Transverse colon (tissue), 4 donors: ENCODE measurements around the gene STPG3. TPM values are rescaled to one million over a fixed set of nuclear protein-coding genes. Genes with fewer than 3 reads are reported as not detected.
A peak's percentile ranks its signal among the peaks of the same experiment; 100 is the strongest.

Experiments used
- DNase-seq: peaks from one replicate; pipeline ENCODE4 v3.0.0-alpha.2; 2019
- H3K27ac ChIP-seq, 4 donors: fragments of 200-600 bp; sonication (generic); 2 replicates each; pipeline ENCODE4 v1.5.1; 2016 to 2018; ENCODE audit warnings: inconsistent platforms in 4 of 4
- H3K27me3 ChIP-seq: fragments of 200-600 bp; sonication (generic); 2 replicates; pipeline ENCODE4 v1.5.1; 2017; ENCODE audit warnings: inconsistent platforms
- H3K36me3 ChIP-seq, 4 donors: fragments of 200-600 bp; sonication (generic); 2 replicates each; pipeline ENCODE4 v1.5.1; 2017 to 2019; ENCODE audit warnings: inconsistent platforms in 4 of 4
- H3K4me1 ChIP-seq, 4 donors: fragments of 200-600 bp; sonication (generic); 2 replicates each; pipeline ENCODE4 v1.5.1; 2017 to 2020; ENCODE audit warnings: inconsistent platforms in 4 of 4
- H3K4me3 ChIP-seq, 4 donors: fragments of 200-600 bp; sonication (generic); 1 replicate in 1 of 4; 2 replicates in 3 of 4; pipeline versions ENCODE4 v1.5.1 to v1.6.1; 2017 to 2019; ENCODE audit warnings: inconsistent platforms in 4 of 4
- H3K9me3 ChIP-seq, 2 donors: fragments of 200-600 bp; sonication (generic); 2 replicates each; pipeline ENCODE4 v1.5.1; 2017 to 2019; ENCODE audit warnings: inconsistent platforms in 2 of 2
- POLR2AphosphoS5 ChIP-seq, 3 donors: sonication (generic); formaldehyde crosslinking; IDR thresholded peaks; one replicate each; pipeline ENCODE4 v1.6.1; 2016; ENCODE audit warnings: antibody characterized with exemption in 3 of 3
- WGBS, 2 donors: methylation state at CpG; one replicate each; pipeline ENCODE4 v1.1.5; 2018; ENCODE audit warnings: low coverage in 1 of 2; 5-methylcytosine and 5-hydroxymethylcytosine counted together
- in situ Hi-C, 4 donors: fragments of 200-750 bp; cut with MboI; loops; one replicate each; pipeline versions ENCODE4 v1.15.0 to v1.15.1; 2017; ENCODE audit warnings: low sequenced_read_pairs in 3 of 4, low pct_ligation_motif_present in 1 of 4, low pct_unique_long_range_greater_than_20kb in 1 of 4
- intact Hi-C: fragments of 100-400 bp; cut with DNase I; formaldehyde crosslinking; loops from one replicate; pipeline ENCODE4 v1.15.1; 2023; ENCODE audit warnings: low total_unique reads
- total RNA-seq, 4 donors: library from RNA; depleted of rRNA; stranded (reverse); fragments of >200 nt; gene quantifications; one replicate each; pipeline ENCODE4 v1.1.0, GENCODE V29; 2016
- TF ChIP-seq, protein P1 (sequence below), 5 experiments: fragments of 200-600 bp in 3 of 5; fragments of 450-650 bp in 2 of 5; sonication (generic) in 3 of 5; IDR thresholded peaks; 1 replicate in 2 of 5; 2 replicates in 3 of 5; pipeline ENCODE4 v1.5.1; 2016 to 2017; ENCODE audit warnings: antibody characterized with exemption in 5 of 5, inconsistent platforms in 3 of 5, mild to moderate bottlenecking in 2 of 5, moderate library complexity in 1 of 5

STPG3 gene
- total RNA-seq, 4 donors from 2014 or later: not detected

DNA sequence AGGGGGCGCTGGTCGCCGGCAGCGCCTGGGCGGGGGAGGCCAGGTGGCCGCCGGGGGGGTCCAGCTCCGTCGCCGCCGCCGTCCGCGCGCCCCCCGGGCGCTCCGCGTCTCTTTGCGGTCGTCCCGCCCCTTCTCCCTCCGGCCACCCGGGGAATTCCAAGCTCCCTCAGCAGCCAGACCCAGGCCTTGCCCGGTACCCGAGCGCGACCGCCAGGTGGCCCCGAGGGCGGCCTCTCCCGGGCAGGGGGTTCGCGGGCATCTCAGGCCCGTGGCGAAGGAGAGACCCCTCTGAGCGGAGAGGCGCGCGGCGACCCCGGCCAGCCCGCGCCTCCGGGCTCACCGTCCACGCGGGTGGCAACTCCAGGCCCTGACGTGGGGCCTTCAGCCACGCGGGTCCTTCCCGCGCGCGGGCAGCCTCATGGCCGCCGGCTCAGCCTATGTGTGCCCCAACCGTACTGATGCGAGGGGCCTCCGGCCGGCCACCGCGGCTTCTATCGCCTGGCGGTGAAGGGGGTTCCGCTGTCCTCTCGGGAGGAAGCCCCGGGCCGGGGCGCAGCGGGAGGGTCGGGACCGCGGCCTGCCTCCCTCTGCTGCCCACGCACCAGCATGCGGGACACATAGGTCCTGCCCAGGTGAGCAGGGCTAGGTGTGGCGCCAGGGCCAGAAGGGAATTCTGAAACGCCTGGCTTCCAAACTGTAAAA lies 51.5 kb downstream of the STPG3 start:
- no peak for TF ChIP-seq POLR2AphosphoS5 (IDR thresholded peaks at IDR 0.05)
- TF ChIP-seq, protein P1, sequence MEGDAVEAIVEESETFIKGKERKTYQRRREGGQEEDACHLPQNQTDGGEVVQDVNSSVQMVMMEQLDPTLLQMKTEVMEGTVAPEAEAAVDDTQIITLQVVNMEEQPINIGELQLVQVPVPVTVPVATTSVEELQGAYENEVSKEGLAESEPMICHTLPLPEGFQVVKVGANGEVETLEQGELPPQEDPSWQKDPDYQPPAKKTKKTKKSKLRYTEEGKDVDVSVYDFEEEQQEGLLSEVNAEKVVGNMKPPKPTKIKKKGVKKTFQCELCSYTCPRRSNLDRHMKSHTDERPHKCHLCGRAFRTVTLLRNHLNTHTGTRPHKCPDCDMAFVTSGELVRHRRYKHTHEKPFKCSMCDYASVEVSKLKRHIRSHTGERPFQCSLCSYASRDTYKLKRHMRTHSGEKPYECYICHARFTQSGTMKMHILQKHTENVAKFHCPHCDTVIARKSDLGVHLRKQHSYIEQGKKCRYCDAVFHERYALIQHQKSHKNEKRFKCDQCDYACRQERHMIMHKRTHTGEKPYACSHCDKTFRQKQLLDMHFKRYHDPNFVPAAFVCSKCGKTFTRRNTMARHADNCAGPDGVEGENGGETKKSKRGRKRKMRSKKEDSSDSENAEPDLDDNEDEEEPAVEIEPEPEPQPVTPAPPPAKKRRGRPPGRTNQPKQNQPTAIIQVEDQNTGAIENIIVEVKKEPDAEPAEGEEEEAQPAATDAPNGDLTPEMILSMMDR (IDR thresholded peaks at IDR 0.05): peak; percentile 30 to 84 (median 48)
- intact Hi-C loops: no loop called here
- Histone ChIP-seq H3K27me3 (peaks cover 37% of the 10 kb centered on the region), H3K4me1 (peaks cover 30 to 79% (median 70%) of the 10 kb centered on the region in 4 donors), H3K4me3 (peak overlapping the region; percentile 4 to 58 (median 48)), H3K27ac (peak overlapping the region; percentile 86 to 98 (median 96)), H3K9me3 (no peaks in the 10 kb centered on the region), H3K36me3 (no peaks in the 10 kb centered on the region)
- 4% methylated on average over 49 of the region's 78 CpGs; no CpG with 5 or more reads in 1 of the 2 donors for WGBS, 2 donors
- in situ Hi-C loops: no loop called here
- no peak for DNase-seq

Other genes starting within 250 kb of the STPG3 start
- 100 to 1,000 TPM in 2 of 4 donors, 10 to 100 TPM in 2; 51.1 to 204 (median 96.5) TPM for gene ABCA2, start 223.0 kb upstream of the STPG3 start, total RNA-seq
- not detected for gene FUT7, start 219.2 kb upstream of the STPG3 start, total RNA-seq
- gene NPDC1, start 205.1 kb upstream of the STPG3 start, total RNA-seq: 100 to 1,000 TPM in 2 of 4 donors, 10 to 100 TPM in 2; 58.0 to 972 (median 274) TPM
- gene ENTPD2, start 197.2 kb upstream of the STPG3 start, total RNA-seq: 10 to 100 TPM in 3 of 4 donors, 1 to 10 TPM in 1; 3.6 to 17.1 (median 14.1) TPM
- gene SAPCD2, start 180.7 kb upstream of the STPG3 start, total RNA-seq: 10 to 100 TPM in 1 of 4 donors, 1 to 10 TPM in 2, under 1 TPM in 1; 0.37 to 37.2 (median 3.3) TPM
- 10 to 100 TPM in 2 of 4 donors, 1 to 10 TPM in 2; 6.4 to 28.8 (median 11.7) TPM for gene UAP1L1, start 173.8 kb upstream of the STPG3 start, total RNA-seq
- gene MAN1B1, start 164.3 kb upstream of the STPG3 start, total RNA-seq: 100 to 1,000 TPM in 1 of 4 donors, 10 to 100 TPM in 3; 56.5 to 106 (median 70.0) TPM
- 100 to 1,000 TPM in 2 of 4 donors, 10 to 100 TPM in 2; 54.2 to 141 (median 103) TPM for gene DPP7, start 136.6 kb upstream of the STPG3 start, total RNA-seq
- under 1 TPM in 1 of 4 donors, not detected in 3; 0.14 TPM for gene GRIN1, start 112.1 kb upstream of the STPG3 start, total RNA-seq
- gene LRRC26, start 81.2 kb upstream of the STPG3 start, total RNA-seq: 100 to 1,000 TPM in 1 of 4 donors, 10 to 100 TPM in 3; 31.8 to 437 (median 64.8) TPM
- gene TMEM210, start 79.2 kb upstream of the STPG3 start, total RNA-seq: not detected
- 100 to 1,000 TPM in 2 of 4 donors, 10 to 100 TPM in 2; 37.0 to 176 (median 70.3) TPM for gene ANAPC2, start 62.7 kb upstream of the STPG3 start, total RNA-seq
- gene SSNA1, start 62.6 kb upstream of the STPG3 start, total RNA-seq: 100 to 1,000 TPM in 2 of 4 donors, 10 to 100 TPM in 2; 93.5 to 104 (median 99.8) TPM
- gene TPRN, start 50.5 kb upstream of the STPG3 start, total RNA-seq: 100 to 1,000 TPM in 2 of 4 donors, 10 to 100 TPM in 2; 76.2 to 228 (median 117) TPM
- gene TMEM203, start 45.6 kb upstream of the STPG3 start, total RNA-seq: 10 to 100 TPM; 18.9 to 42.1 (median 28.7) TPM
- 10 to 100 TPM; 14.3 to 47.5 (median 22.0) TPM for gene NDOR1, start 45.6 kb upstream of the STPG3 start, total RNA-seq
- gene RNF208, start 29.0 kb upstream of the STPG3 start, total RNA-seq: 10 to 100 TPM in 1 of 4 donors, 1 to 10 TPM in 2, not detected in 1; 2.3 to 26.5 (median 7.5) TPM
- gene CYSRT1, start 26.1 kb upstream of the STPG3 start, total RNA-seq: not detected
- gene RNF224, start 23.8 kb upstream of the STPG3 start, total RNA-seq: not detected
- not detected for gene SLC34A3, start 20.4 kb upstream of the STPG3 start, total RNA-seq
- gene TUBB4B, start 10.0 kb upstream of the STPG3 start, total RNA-seq: 100 to 1,000 TPM; 223 to 390 (median 348) TPM
- 10 to 100 TPM; 28.1 to 90.5 (median 53.9) TPM for gene NELFB, start 4.0 kb downstream of the STPG3 start, total RNA-seq
- gene TOR4A, start 26.4 kb downstream of the STPG3 start, total RNA-seq: 100 to 1,000 TPM in 1 of 4 donors, 10 to 100 TPM in 3; 49.2 to 121 (median 71.7) TPM
- gene NRARP, start 51.0 kb downstream of the STPG3 start, total RNA-seq: 100 to 1,000 TPM in 3 of 4 donors, 10 to 100 TPM in 1; 92.0 to 343 (median 134) TPM
- 100 to 1,000 TPM in 1 of 4 donors, 10 to 100 TPM in 3; 47.6 to 228 (median 74.2) TPM for gene EXD3, start 171.9 kb downstream of the STPG3 start, total RNA-seq
- 10 to 100 TPM; 19.7 to 53.9 (median 40.8) TPM for gene NOXA1, start 172.1 kb downstream of the STPG3 start, total RNA-seq
- gene ENTPD8, start 190.1 kb downstream of the STPG3 start, total RNA-seq: 100 to 1,000 TPM in 1 of 4 donors, 10 to 100 TPM in 3; 20.7 to 109 (median 63.8) TPM
- gene NSMF, start 208.0 kb downstream of the STPG3 start, total RNA-seq: 100 to 1,000 TPM in 1 of 4 donors, 10 to 100 TPM in 3; 44.6 to 130 (median 55.2) TPM